ENCODE results near the gene NKAIN1. TPM values are rescaled to one million over a fixed set of nuclear protein-coding genes. Genes with fewer than 3 reads are reported as not detected.

NKAIN1 gene
- total RNA-seq, 1 donor from 2014 or later = 9.4 TPM

- peaks cover 10% of the 10 kb centered on the region for H3K4me1 Mint-ChIP-seq
- H3K4me3 Mint-ChIP-seq = no peak overlapping the region
- H3K27me3 Mint-ChIP-seq (ENCODE audit: low read depth) = no peaks in the 10 kb centered on the region
- H3K27ac Mint-ChIP-seq = no peak overlapping the region
- H3K36me3 Mint-ChIP-seq = no peaks in the 10 kb centered on the region
- no peak for TF ChIP-seq CTCF (IDR thresholded peaks at IDR 0.05; ENCODE audit: unreplicated experiment)
- no peak for DNase-seq (ENCODE audit: low spot score in 2 of 2, unreplicated experiment in 2 of 2)
- no peaks in the 10 kb centered on the region for H3K9me3 Mint-ChIP-seq
These were observed 17.5 kb downstream of the NKAIN1 start for GRCh38 chr1:31222176-31222575.

- TF ChIP-seq CTCF (IDR thresholded peaks at IDR 0.05; ENCODE audit: unreplicated experiment) = no peak
- H3K4me3 Mint-ChIP-seq = no peak overlapping the region
- no peak for DNase-seq (ENCODE audit: low spot score in 2 of 2, unreplicated experiment in 2 of 2)
- no peaks in the 10 kb centered on the region for H3K9me3 Mint-ChIP-seq
- H3K27me3 Mint-ChIP-seq (ENCODE audit: low read depth) = no peaks in the 10 kb centered on the region
- H3K4me1 Mint-ChIP-seq = peaks cover 14% of the 10 kb centered on the region
- H3K36me3 Mint-ChIP-seq = no peaks in the 10 kb centered on the region
- no peak overlapping the region for H3K27ac Mint-ChIP-seq
These were observed 18.6 kb downstream of the NKAIN1 start for GRCh38 chr1:31221072-31221471.

- peaks cover 29% of the 10 kb centered on the region for H3K4me1 Mint-ChIP-seq
- H3K27ac Mint-ChIP-seq = no peak overlapping the region
- TF ChIP-seq CTCF (IDR thresholded peaks at IDR 0.05; ENCODE audit: unreplicated experiment) = no peak
- no peaks in the 10 kb centered on the region for H3K27me3 Mint-ChIP-seq (ENCODE audit: low read depth)
- no peak for DNase-seq (ENCODE audit: low spot score in 2 of 2, unreplicated experiment in 2 of 2)
- no peaks in the 10 kb centered on the region for H3K9me3 Mint-ChIP-seq
- H3K36me3 Mint-ChIP-seq = no peaks in the 10 kb centered on the region
- H3K4me3 Mint-ChIP-seq = no peak overlapping the region
These were observed 20.2 kb downstream of the NKAIN1 start for GRCh38 chr1:31219489-31219888.

GRCh38 chr1:31218705-31219104, 21.0 kb downstream of the NKAIN1 start:
- Mint-ChIP-seq H3K4me3 (no peak overlapping the region), H3K27ac (no peak overlapping the region), H3K27me3 (ENCODE audit: low read depth) (no peaks in the 10 kb centered on the region), H3K9me3 (no peaks in the 10 kb centered on the region), H3K4me1 (peaks cover 24% of the 10 kb centered on the region), H3K36me3 (no peaks in the 10 kb centered on the region)
- DNase-seq (ENCODE audit: low spot score in 2 of 2, unreplicated experiment in 2 of 2) = no peak
- no peak for TF ChIP-seq CTCF (IDR thresholded peaks at IDR 0.05; ENCODE audit: unreplicated experiment)

GRCh38 chr1:31216016-31216415, 23.7 kb downstream of the NKAIN1 start:
- Mint-ChIP-seq H3K36me3 (no peaks in the 10 kb centered on the region), H3K4me1 (peaks cover 24% of the 10 kb centered on the region), H3K9me3 (no peaks in the 10 kb centered on the region), H3K4me3 (no peak overlapping the region), H3K27ac (peak overlapping the region; percentile 77), H3K27me3 (ENCODE audit: low read depth) (no peaks in the 10 kb centered on the region)
- no peak for TF ChIP-seq CTCF (IDR thresholded peaks at IDR 0.05; ENCODE audit: unreplicated experiment)
- DNase-seq (ENCODE audit: low spot score in 2 of 2, unreplicated experiment in 2 of 2) = peak; percentile 74 to 90

- no peaks in the 10 kb centered on the region for H3K27me3 Mint-ChIP-seq (ENCODE audit: low read depth)
- DNase-seq (ENCODE audit: low spot score in 2 of 2, unreplicated experiment in 2 of 2) = peak in 1 of 2 experiments; percentile 43
- H3K4me1 Mint-ChIP-seq = peaks cover 24% of the 10 kb centered on the region
- H3K4me3 Mint-ChIP-seq = no peak overlapping the region
- H3K36me3 Mint-ChIP-seq = no peaks in the 10 kb centered on the region
- no peak for TF ChIP-seq CTCF (IDR thresholded peaks at IDR 0.05; ENCODE audit: unreplicated experiment)
- H3K9me3 Mint-ChIP-seq = no peaks in the 10 kb centered on the region
- no peak overlapping the region for H3K27ac Mint-ChIP-seq
These were observed 24.6 kb downstream of the NKAIN1 start for GRCh38 chr1:31215065-31215570.
